Measurements from ENCODE around the gene DGKG. TPM values are rescaled to one million over a fixed set of nuclear protein-coding genes. Genes with fewer than 3 reads are reported as not detected.

DGKG gene
- total RNA-seq, 1 donor from 2014 or later: 0.54 TPM

DNA sequence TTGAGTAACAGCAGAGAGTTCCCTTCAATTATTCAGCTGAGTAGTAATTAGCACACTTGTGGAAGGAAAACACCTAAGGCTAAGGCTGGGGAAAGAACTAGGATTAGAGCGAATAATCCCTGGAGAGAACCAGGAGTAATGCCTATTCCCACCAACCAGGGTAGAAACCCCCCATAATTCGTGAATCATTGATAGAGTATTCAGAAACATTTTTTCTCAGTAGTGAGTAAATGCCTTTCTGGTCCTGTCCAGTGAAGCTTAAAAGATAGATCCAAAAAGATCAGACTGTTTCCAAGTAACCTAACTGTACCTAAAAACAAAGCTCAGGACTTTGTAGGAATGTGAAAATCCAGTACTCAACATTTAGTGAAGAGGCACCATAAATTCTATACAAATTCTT is 71.2 kb downstream of the DGKG start:
- Mint-ChIP-seq H3K27me3 (ENCODE audit: unreplicated experiment) (no peaks in the 10 kb centered on the region), H3K36me3 (ENCODE audit: low read depth, unreplicated experiment) (no peaks in the 10 kb centered on the region), H3K9me3 (ENCODE audit: unreplicated experiment) (no peaks in the 10 kb centered on the region), H3K4me3 (ENCODE audit: unreplicated experiment) (no peak overlapping the region), H3K4me1 (ENCODE audit: unreplicated experiment) (peaks cover 2% of the 10 kb centered on the region), H3K27ac (ENCODE audit: unreplicated experiment) (no peak overlapping the region)
- no peak for DNase-seq (ENCODE audit: low spot score)
- no peak for TF ChIP-seq CTCF (IDR thresholded peaks at IDR 0.05; ENCODE audit: unreplicated experiment)

DNA sequence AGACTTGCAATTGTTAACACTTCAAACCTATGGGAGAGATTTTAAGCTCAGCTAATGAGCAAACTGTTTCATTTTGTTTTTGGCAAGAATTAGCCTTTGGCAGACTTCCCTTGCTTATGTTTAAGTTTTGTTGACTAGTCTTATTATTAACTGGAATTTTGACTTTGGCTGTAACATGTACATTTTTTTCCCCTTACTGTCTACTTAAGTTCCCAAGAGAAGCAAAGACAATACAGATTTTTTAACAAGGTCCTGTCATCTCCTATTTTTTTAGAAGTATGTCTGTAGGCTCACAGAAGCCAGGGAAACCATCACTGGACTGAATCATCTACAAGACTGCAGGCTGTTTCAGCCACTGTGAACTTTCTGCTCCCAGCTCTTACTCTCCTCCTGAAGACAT is 74.3 kb downstream of the DGKG start:
- no peak overlapping the region for H3K27ac Mint-ChIP-seq (ENCODE audit: unreplicated experiment)
- TF ChIP-seq CTCF (IDR thresholded peaks at IDR 0.05; ENCODE audit: unreplicated experiment): no peak
- peaks cover 20% of the 10 kb centered on the region for H3K4me1 Mint-ChIP-seq (ENCODE audit: unreplicated experiment)
- DNase-seq (ENCODE audit: low spot score): no peak
- H3K27me3 Mint-ChIP-seq (ENCODE audit: unreplicated experiment): no peaks in the 10 kb centered on the region
- no peak overlapping the region for H3K4me3 Mint-ChIP-seq (ENCODE audit: unreplicated experiment)
- no peaks in the 10 kb centered on the region for H3K9me3 Mint-ChIP-seq (ENCODE audit: unreplicated experiment)
- H3K36me3 Mint-ChIP-seq (ENCODE audit: low read depth, unreplicated experiment): no peaks in the 10 kb centered on the region

DNA sequence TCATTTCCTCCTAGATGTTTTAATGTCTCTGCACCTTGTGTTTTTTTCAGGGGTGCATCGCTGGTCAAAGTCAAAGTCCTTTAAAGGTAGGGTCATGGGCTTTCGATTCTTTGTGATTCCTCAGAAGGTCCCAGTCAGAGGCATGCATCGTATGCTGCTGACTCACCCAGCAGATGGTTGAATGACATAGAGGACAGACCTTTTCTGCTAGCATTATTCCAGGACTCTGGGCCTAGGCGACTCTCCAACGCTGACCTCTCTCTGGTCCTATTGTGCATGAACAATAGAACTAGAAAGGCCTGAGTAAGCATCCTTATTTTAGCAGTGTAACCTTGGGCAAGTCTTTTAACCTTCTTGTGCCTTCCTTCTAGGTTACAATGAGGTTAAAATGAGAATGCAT is 75.9 kb downstream of the DGKG start:
- DNase-seq (ENCODE audit: low spot score): no peak
- H3K27ac Mint-ChIP-seq (ENCODE audit: unreplicated experiment): no peak overlapping the region
- H3K4me1 Mint-ChIP-seq (ENCODE audit: unreplicated experiment): peaks cover 22% of the 10 kb centered on the region
- H3K4me3 Mint-ChIP-seq (ENCODE audit: unreplicated experiment): no peak overlapping the region
- peaks cover under 1% of the 10 kb centered on the region for H3K27me3 Mint-ChIP-seq (ENCODE audit: unreplicated experiment)
- no peaks in the 10 kb centered on the region for H3K36me3 Mint-ChIP-seq (ENCODE audit: low read depth, unreplicated experiment)
- no peak for TF ChIP-seq CTCF (IDR thresholded peaks at IDR 0.05; ENCODE audit: unreplicated experiment)
- H3K9me3 Mint-ChIP-seq (ENCODE audit: unreplicated experiment): no peaks in the 10 kb centered on the region

DNA sequence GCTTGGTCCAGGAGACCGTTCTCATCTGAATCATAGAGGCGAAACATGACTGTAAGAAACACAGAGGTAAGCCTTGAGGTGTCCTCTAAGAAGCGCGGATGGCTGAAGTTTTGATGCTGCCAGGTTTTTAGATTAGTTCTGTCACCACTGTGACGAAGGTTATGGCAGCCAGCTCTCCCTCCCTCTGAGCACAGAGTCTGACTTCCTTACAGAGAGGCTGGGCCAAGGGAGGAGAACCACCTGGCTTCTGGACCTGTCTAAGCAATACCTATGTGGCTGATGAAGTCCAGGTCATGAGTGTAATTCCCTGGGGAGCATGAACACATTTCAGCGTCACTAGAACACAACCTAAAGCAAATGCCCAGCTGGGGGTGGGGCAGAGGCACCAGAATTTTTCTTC is 77.4 kb downstream of the DGKG start:
- H3K9me3 Mint-ChIP-seq (ENCODE audit: unreplicated experiment): no peaks in the 10 kb centered on the region
- TF ChIP-seq CTCF (IDR thresholded peaks at IDR 0.05; ENCODE audit: unreplicated experiment): no peak
- peaks cover 29% of the 10 kb centered on the region for H3K4me1 Mint-ChIP-seq (ENCODE audit: unreplicated experiment)
- peaks cover 3% of the 10 kb centered on the region for H3K27me3 Mint-ChIP-seq (ENCODE audit: unreplicated experiment)
- DNase-seq (ENCODE audit: low spot score): no peak
- no peak overlapping the region for H3K4me3 Mint-ChIP-seq (ENCODE audit: unreplicated experiment)
- no peaks in the 10 kb centered on the region for H3K36me3 Mint-ChIP-seq (ENCODE audit: low read depth, unreplicated experiment)
- H3K27ac Mint-ChIP-seq (ENCODE audit: unreplicated experiment): no peak overlapping the region

- Mint-ChIP-seq H3K9me3 (ENCODE audit: unreplicated experiment) (no peaks in the 10 kb centered on the region), H3K27me3 (ENCODE audit: unreplicated experiment) (peaks cover 3% of the 10 kb centered on the region), H3K27ac (ENCODE audit: unreplicated experiment) (no peak overlapping the region), H3K4me1 (ENCODE audit: unreplicated experiment) (peaks cover 29% of the 10 kb centered on the region), H3K36me3 (ENCODE audit: low read depth, unreplicated experiment) (no peaks in the 10 kb centered on the region), H3K4me3 (ENCODE audit: unreplicated experiment) (no peak overlapping the region)
- no peak for TF ChIP-seq CTCF (IDR thresholded peaks at IDR 0.05; ENCODE audit: unreplicated experiment)
- no peak for DNase-seq (ENCODE audit: low spot score)
Observed at GRCh38 chr3:186284349-186284652, 77.7 kb downstream of the DGKG start.

All from endothelial cell (in vitro differentiated cells).